T-helper 2 cell treated with Interferon-gamma antibody and Interleukin-4, amounts not matched to agents 100 ng/mL and 5 ng/mL, for 36 hours (primary cell): ENCODE measurements around the gene NNMT. TPM values are rescaled to one million over a fixed set of nuclear protein-coding genes. Genes with fewer than 3 reads are reported as not detected.

Experiments used
- intact Hi-C: fragments of 100-400 bp; cut with micrococcal nuclease; formaldehyde crosslinking; loops from one replicate; pipeline ENCODE4 v1.15.1; 2023
- total RNA-seq: library from RNA; stranded (reverse); gene quantifications from 2 replicates; pipeline ENCODE4 v1.2.3, GENCODE V29; 2022

The NNMT gene
- total RNA-seq, 1 donor from 2014 or later: not detected

GRCh38 chr11:114343493-114343892, 47.3 kb downstream of the NNMT start:
- intact Hi-C loops: loop anchor here (5.0 kb wide), 1 partner anchor 419 kb away; no protein-coding TSS in a partner anchor

DNA sequence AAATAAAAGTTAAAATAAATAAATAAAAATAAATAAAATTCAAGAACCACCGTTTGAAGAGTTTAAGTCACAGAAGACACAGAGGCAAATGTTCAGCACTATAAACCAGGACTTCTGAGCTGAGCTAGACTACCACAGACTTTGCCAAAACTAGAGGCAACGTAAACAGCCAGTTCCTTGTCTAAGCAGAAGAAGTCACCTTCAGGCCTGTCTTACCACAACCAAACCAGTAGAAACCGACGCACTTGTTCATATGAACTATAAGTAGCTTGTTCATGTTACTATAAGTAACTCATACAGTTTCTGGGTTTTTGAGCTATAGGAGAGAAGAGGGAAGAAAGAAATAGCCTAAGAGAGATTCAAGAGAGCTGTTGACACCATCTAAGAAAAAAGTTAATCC, 48.3 kb downstream of the NNMT start:
- intact Hi-C loops: loop anchor here (5.0 kb wide), 1 partner anchor 418 kb away; no protein-coding TSS in a partner anchor

- intact Hi-C loops: no loop called here
Observed at GRCh38 chr11:114345575-114346222, 49.5 kb downstream of the NNMT start.

- intact Hi-C loops: no loop called here
Observed at GRCh38 chr11:114346709-114347141, 50.5 kb downstream of the NNMT start.

GRCh38 chr11:114348200-114349191, 52.3 kb downstream of the NNMT start:
- intact Hi-C loops: loop anchor here (2.0 kb wide), 1 partner anchor 52 kb away; the partner anchor contains the start of genes C11orf71 and RBM7

- intact Hi-C loops: no loop called here
Observed at GRCh38 chr11:114350022-114350421, 53.8 kb downstream of the NNMT start.

- intact Hi-C loops: no loop called here
Observed at GRCh38 chr11:114353443-114353842, 57.2 kb downstream of the NNMT start.

DNA sequence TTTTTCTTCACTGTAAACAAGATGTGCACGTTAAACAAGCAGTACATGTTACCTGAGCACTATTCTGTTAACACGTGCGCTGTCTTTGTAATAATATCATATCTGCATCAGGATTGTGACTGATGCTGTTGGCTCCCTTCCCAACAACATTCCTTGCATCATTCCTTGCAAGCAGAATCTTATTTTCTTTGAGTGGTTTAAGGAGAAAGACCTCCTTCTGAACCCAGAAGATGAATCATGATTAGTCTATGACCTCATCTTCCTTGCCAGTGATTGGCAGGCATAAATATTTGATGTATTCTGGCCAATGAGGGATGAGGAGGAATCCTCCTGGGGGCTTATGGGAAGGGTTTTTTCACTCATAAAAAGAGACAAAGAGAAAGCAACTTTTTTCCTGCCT, 57.9 kb downstream of the NNMT start:
- intact Hi-C loops: no loop called here

DNA sequence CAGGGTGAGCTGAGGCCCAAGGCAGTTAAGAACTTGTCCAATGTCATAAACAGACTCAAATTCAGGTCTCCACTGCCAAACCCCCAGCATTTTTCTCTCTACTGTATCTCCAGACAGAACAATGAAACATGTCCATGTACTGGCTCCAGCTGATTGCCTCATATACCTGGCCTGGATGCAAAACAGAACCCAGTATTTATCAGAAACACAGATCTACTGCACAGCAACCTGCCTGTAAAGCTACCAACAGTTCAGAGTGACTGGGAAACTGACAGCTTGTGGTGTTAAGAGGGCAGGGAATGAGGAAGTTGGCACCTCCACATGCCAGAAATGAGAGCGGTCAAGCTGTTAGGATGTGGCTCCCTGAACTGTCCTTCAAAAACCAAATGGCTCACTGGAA, 62.5 kb downstream of the NNMT start:
- intact Hi-C loops: no loop called here

DNA sequence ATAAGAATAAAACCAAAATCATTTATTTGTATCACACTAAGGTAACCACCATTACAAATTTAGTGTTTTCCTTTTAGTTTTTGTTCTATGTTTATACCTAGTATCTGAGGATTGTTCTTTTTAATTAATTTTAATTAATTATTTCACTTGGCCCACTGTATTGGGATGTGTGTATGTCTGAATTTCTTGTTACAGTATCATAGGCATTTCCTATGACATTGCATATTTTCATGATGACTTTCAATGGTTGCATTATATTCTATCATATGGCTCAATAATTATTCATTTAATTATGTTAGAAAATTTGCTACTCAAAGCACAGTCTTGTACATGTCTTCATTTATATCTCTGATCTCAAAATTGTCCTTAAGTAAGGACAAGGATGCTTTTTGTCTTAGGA, 63.1 kb downstream of the NNMT start:
- intact Hi-C loops: no loop called here

- intact Hi-C loops: no loop called here
Observed at GRCh38 chr11:114362326-114362725, 66.1 kb downstream of the NNMT start.

DNA sequence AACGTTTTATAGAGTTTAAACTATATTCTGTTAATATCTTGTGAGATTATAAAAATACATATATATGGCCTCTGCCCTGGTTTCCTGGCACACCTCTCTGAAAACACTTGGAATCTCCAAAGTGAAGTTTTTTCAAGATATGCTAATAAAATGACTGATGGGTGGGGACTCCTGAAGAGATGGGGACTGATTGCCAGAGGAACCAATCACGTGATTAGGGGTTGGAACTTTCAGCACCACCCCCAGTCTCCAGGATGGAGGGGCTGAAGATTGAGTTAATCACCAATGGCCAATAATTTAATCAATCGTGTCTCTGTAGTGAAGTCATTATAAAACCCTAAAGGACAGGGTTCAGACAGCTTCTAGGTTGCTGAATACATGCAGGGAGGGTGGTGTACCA, 66.8 kb downstream of the NNMT start:
- intact Hi-C loops: no loop called here

Other genes with a start within 250 kb of the NNMT start
- 11.9 and 13.7 TPM in 2 replicates for gene ZBTB16, start 236.7 kb upstream of the NNMT start, total RNA-seq
- 6.1 and 6.8 TPM in 2 replicates for gene C11orf71, start 104.1 kb downstream of the NNMT start, total RNA-seq
- 35.5 and 36.5 TPM in 2 replicates for gene RBM7, start 104.3 kb downstream of the NNMT start, total RNA-seq
- gene REXO2, start 143.1 kb downstream of the NNMT start, total RNA-seq: 83.8 and 86.5 TPM in 2 replicates